HG03432 (cell line): ENCODE data around the gene SLX1A.
"Not testable (repeated sequence)": the region's sequence is repeated elsewhere in the genome, so short reads cannot be mapped to it uniquely, and the experiment has no call there.

ENCODE experiments used
- ATAC-seq: cut with Tn5 transposase; IDR thresholded peaks from one replicate; pipeline ENCODE4 v1.9.1; 2021; ENCODE audit warnings: mild to moderate bottlenecking, moderate library complexity; ENCODE audit not compliant: unreplicated experiment

Gene SLX1A

GRCh38 chr16:30184096-30184890 lies 9.4 kb upstream of the SLX1A start:
- peak; percentile 38 for ATAC-seq

GRCh38 chr16:30184891-30185682 lies 8.6 kb upstream of the SLX1A start:
- ATAC-seq: no peak

GRCh38 chr16:30185683-30186421 lies 7.8 kb upstream of the SLX1A start:
- ATAC-seq: peak; percentile 32

GRCh38 chr16:30186444-30186781 lies 7.3 kb upstream of the SLX1A start:
- ATAC-seq: no peak

DNA sequence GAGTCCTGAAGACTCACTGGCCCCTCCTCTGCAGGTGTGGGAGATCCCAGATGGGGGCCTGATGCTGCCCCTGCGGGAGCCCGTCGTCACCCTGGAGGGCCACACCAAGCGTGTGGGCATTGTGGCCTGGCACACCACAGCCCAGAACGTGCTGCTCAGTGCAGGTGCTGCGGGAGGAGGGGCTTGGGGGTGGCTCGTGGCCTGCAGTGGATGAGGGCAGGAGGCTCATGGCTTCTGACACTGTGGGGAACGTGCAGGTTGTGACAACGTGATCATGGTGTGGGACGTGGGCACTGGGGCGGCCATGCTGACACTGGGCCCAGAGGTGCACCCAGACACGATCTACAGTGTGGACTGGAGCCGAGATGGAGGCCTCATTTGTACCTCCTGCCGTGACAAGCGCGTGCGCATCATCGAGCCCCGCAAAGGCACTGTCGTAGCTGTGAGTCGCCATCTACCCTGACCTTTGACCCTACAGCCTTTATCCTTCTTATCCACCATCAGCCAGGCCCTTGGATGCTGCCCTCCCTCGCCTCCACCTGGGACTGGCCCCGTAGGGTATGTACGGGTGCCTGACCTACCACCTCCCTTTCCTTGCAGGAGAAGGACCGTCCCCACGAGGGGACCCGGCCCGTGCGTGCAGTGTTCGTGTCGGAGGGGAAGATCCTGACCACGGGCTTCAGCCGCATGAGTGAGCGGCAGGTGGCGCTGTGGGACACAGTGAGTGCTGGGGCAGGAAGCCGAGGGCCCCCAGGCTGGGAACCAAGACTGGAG lies 6.7 kb upstream of the SLX1A start:
- ATAC-seq: no peak

GRCh38 chr16:30187556-30187865 lies 6.2 kb upstream of the SLX1A start:
- no peak for ATAC-seq

- ATAC-seq: no peak
Observed at GRCh38 chr16:30187971-30188561, 5.6 kb upstream of the SLX1A start.

DNA sequence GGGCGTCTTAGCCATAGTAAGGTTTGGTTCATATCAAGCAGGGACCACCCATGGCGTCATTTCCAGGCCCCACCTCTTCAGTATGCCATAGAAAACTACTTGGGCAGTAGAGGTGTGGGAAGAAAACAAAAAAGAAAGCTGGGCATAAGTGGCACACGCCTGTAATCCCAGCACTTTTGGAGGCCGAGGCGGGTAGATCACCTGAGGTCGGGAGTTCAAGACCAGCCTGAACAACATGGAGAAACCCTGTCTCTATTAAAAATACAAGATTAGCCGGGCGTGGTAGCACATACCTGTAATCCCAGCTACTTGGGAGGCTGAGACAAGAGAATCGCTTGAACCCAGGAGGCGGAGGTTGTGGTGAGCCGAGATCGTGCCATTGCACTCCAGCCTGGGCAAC lies 2.5 kb upstream of the SLX1A start:
- ATAC-seq: not testable (repeated sequence)

- ATAC-seq: peak; percentile 13
Observed at GRCh38 chr16:30193098-30193497, 577 bp upstream of the SLX1A start.

DNA sequence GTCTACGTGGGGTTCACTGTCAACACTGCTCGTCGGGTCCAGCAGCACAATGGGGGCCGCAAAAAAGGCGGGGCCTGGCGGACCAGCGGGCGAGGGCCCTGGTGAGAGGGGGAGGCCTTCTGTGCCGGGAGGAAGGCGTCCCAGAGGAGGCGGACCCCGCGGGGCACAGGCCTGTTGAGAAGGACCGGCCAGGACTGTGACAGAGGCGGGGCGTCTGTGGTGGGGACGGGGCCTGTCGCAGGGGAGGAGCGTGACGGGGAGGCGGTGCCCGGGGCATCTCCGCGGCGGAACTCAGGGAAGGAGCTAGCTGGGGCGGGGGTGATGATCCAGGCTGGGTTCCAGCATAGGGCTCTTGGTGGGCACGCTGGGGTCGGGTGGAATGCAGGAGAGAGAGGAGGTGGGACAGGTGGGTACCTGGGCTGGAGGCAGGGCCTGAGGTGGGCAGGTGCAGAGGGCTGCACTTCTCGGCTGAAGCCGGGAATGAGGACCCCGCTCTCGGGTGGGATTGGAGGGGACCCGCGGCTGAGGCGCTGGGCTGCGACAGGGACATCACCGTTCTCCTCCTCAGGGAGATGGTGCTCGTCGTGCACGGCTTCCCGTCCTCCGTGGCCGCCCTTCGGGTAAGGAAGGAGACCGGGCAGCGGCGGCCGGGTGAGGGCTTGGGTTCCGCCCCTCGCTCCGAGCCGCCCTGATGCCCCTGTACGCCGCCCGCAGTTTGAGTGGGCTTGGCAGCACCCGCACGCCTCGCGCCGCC lies 674 bp downstream of the SLX1A start:
- peak; percentile 72 for ATAC-seq

DNA sequence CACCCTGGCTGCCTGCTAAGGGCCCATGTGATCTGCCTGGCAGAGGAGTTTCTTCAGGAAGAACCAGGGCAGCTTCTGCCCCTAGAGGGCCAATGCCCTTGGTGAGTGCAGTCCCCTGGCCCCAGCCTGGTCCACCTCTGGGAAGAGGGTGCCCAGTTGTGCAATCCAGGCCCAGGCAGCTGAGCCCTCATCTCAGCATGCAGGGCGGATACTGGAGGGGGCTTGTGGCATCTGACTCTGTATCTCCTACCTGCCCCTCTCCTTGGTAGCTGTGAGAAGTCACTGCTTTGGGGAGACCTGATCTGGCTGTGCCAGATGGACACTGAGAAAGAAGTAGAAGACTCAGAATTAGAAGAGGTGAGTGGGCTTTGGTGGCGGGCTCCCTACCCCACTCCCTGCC lies 3.3 kb downstream of the SLX1A start:
- not testable (repeated sequence) for ATAC-seq

GRCh38 chr16:30199049-30199448 lies 5.4 kb downstream of the SLX1A start, which contains the start of gene SULT1A3:
TSS of gene SULT1A3 (plus strand) at chr16:30199255. CDS start at chr16:30200729, 1,474 bp downstream.
- not testable (repeated sequence) for ATAC-seq

DNA sequence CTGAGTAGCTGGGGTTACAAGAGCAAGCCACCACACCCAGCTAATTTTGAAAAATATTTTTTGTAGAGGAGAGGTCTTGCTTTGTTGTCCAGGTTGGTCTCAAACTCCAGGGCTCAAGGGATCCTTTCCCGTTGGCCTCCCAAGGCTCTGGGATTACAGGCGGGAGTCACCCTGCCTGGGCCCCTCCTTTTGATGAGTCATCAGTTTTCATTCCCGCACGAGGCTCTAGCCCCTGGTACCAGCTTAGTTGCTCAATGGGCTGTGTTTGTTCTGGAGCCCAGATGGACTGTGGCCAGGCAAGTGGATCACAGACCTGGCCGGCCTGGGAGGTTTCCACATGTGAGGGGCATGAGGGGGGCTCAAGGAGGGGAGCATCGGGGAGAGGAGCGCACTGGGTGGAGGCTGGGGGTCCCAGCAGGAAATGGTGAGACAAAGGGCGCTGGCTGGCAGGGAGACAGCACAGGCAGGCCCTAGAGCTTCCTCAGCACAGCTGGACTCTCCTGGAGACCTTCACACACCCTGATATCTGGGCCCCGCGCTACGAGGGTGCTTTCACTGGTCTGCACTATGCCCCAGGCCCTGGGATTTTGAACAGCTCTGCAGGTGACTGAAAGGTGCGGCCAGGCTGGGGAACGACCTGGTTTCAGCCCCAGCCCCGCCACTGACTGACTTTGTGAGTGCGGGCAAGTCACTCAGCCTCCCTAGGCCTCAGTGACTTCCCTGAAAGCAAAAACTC lies 6.1 kb downstream of the SLX1A start:
- not testable (repeated sequence) for ATAC-seq

DNA sequence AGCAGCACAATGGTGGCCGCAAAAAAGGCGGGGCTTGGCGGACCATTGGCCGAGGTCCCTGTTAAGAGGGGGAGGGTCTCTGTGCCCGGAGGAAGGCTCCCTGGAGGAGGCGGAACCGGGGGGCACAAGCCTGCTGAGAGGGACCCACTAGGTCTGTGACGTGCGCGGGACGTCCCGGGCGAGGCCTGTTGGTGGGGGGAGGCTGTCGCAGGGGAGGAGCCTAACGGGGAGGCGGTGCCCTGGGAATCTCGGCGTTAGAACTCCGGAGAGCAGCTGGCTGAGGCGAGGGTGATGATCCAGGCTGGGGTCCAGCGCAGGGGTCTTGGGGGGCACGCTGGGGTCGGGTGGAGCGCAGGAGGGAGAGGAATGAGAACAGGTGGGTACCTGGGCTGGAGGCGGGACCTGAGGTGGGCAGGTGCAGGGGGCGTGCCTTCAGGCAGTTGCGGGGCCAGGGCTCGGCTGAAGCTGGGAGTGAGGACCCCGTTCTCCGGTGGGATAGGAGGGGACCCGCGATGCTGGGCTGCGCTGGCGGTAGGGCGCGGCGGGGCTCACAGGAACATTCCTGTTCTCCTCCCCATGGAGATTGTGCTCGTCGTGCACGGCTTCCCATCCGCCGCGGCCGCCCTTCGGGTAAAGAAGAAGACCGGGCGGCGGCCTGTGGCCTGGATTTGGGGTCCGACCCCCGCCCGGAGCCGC lies 12.0 kb downstream of the SLX1A start:
- not testable (repeated sequence) for ATAC-seq

DNA sequence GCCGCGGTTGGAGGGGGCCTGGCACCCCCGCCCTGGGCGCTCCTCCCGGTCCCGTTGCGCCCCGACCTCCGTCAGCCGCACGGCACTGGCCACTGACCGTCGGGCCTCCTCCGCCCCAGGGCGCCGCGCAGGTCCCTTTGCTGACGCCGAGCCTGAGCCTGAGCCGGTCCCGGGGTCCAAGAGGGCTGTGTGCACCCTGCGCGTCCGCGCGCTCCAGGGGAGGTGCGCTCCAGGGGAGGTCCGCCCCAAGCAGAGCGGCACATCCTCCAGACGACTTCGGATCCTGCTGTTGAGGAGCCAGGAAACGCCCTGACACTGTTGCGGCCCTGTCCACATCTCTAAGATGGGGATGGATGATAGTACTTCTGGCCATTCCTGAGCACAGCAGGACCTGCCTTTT lies 12.6 kb downstream of the SLX1A start:
- not testable (repeated sequence) for ATAC-seq

DNA sequence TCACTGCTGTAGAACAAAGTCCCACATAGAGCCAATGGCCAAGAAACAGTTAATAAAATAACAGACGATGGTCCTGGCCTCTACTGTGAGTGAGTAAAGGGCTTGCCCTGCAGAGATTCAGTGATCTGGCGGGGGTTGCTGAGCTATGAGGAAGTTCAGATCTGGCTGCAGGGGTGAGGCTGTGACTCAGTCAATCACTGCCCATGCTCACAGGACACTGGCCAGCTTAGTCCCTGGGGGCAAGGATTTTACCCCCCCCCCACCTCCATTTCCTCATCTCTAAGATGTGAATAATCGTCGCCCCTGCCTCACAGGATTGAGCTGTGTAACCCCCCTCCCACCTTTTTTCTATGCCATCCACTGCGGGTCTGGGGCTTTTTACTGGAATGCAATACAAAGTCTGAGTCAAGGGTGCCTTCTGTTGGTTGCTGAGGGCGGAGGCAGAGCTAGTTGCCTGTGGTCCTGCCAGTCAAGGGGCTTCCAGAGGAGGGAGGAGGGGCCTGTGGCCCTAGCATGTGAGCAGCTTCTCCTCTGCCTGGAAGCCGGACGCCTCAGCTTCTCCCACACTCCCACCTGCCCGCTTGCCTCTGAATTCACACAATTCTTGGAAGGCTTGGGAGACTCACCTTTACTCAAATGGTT lies 13.5 kb downstream of the SLX1A start:
- ATAC-seq: not testable (repeated sequence)

DNA sequence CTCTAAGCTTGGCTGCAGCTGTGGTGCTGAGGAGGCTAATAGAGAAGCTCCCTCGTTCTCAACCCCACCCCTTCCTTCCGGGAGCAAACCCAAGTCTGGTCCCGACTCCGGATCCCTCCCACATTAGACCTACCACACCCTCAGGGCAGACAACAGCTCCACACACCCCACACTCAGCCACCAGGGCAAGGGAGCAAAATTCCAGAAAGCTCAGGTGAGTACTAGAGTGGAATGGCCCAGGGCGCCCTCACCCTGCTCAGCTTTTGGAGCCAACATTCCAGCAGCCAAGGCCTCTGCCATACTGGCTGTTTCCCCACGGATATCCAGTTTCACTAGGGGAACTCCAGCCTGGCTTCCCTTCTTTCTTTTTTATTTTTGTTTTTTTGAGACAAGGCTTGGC lies 15.4 kb downstream of the SLX1A start:
- not testable (repeated sequence) for ATAC-seq

DNA sequence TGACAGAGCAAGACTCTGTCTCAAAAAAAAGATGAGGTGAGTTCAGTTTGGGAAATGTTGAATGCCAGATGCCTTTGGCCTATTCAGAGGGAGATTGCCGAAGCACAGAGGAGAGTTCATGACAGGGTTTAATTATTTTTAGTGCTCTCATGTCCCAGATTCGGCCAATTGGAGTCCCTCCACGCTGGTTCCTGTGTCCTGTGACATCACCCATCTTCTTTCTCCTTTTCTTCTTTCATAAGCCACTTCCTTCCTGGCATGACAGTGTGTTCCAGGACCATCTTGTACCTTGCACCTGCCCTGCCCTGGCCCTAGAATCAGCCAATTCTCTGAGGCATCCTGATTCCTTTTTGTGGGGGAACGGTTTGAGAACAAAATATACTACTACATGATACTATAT lies 17.7 kb downstream of the SLX1A start:
- ATAC-seq: not testable (repeated sequence)
